Vagina (tissue), 2 donors: ENCODE results near the gene PLEKHG7.
"Not testable (repeated sequence)": the region's sequence is repeated elsewhere in the genome, so short reads cannot be mapped to it uniquely, and the experiment has no call there.

Source experiments
- CTCF ChIP-seq, 3 experiments: fragments of 450-650 bp in 2 of 3; fragments of 200-600 bp in 1 of 3; sonication (generic) in 1 of 3; IDR thresholded peaks; one replicate each; pipeline ENCODE4 v1.5.1; 2017 to 2019; ENCODE audit warnings: antibody characterized with exemption in 3 of 3, mild to moderate bottlenecking in 2 of 3, moderate library complexity in 2 of 3
- POLR2AphosphoS5 ChIP-seq, 2 donors: sonication (generic); formaldehyde crosslinking; IDR thresholded peaks; one replicate each; pipeline ENCODE4 v1.9.0; 2017; ENCODE audit warnings: antibody characterized with exemption in 2 of 2, mild to moderate bottlenecking in 2 of 2, low read depth in 1 of 2; ENCODE audit not compliant: insufficient read depth in 1 of 2

- TF ChIP-seq CTCF (IDR thresholded peaks at IDR 0.05); POLR2AphosphoS5 (IDR thresholded peaks at IDR 0.05; ENCODE audit: insufficient read depth in 1 of 2, low read depth in 1 of 2): not testable (repeated sequence)
These were observed 46.9 kb downstream of the PLEKHG7 start for GRCh38 chr12:92749691-92750090.
